ENCODE measurements around the gene HOXB5. TPM values are rescaled to one million over a fixed set of nuclear protein-coding genes. Genes with fewer than 3 reads are reported as not detected.

Gene HOXB5
- total and polyA plus RNA-seq, 12 donors = 0.06 to 0.18 (median 0.15) TPM; not detected in 9

DNA sequence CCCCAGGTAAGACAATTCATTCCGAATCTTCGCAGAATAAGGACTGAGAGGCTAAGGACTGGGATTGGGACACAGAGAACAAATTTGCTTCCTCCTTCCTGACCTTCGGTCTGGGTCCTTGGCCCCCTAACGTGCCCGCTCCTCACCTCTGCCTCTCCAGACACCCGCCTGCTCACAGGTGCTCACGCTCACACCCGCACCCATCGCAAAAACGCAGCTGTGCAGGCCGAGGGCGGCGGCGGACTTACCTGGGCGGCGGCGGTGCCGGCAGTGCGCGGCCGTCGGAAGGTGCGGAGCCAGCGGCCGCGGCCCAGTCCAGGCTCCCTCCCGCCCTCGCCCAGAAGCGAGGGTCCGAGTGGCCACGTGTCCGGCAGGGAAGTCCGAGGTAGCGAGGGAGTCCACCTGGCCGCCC, 39.7 kb upstream of the HOXB5 start:
- DNase-seq (no peak), ATAC-seq (no peak)
- H3K27me3 ChIP-seq = peaks cover 67 to 100% (median 100%) of the 10 kb centered on the region in 7 donors
- peaks cover 0 to 14% (median 3%) of the 10 kb centered on the region in 9 donors for H3K4me1 ChIP-seq
- TF ChIP-seq, protein P1, sequence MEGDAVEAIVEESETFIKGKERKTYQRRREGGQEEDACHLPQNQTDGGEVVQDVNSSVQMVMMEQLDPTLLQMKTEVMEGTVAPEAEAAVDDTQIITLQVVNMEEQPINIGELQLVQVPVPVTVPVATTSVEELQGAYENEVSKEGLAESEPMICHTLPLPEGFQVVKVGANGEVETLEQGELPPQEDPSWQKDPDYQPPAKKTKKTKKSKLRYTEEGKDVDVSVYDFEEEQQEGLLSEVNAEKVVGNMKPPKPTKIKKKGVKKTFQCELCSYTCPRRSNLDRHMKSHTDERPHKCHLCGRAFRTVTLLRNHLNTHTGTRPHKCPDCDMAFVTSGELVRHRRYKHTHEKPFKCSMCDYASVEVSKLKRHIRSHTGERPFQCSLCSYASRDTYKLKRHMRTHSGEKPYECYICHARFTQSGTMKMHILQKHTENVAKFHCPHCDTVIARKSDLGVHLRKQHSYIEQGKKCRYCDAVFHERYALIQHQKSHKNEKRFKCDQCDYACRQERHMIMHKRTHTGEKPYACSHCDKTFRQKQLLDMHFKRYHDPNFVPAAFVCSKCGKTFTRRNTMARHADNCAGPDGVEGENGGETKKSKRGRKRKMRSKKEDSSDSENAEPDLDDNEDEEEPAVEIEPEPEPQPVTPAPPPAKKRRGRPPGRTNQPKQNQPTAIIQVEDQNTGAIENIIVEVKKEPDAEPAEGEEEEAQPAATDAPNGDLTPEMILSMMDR (IDR thresholded peaks at IDR 0.05) = no peak
- no peaks in the 10 kb centered on the region for H3K9me3 ChIP-seq
- no peaks in the 10 kb centered on the region for H3K36me3 ChIP-seq
- 9 to 13% methylated on average over 35 of the region's 35 CpGs for WGBS, 2 donors
- H3K27ac ChIP-seq = no peak overlapping the region
- no peak overlapping the region for H3K4me3 ChIP-seq
- intact Hi-C loops (cut with DNase I) = no loop called here

DNA sequence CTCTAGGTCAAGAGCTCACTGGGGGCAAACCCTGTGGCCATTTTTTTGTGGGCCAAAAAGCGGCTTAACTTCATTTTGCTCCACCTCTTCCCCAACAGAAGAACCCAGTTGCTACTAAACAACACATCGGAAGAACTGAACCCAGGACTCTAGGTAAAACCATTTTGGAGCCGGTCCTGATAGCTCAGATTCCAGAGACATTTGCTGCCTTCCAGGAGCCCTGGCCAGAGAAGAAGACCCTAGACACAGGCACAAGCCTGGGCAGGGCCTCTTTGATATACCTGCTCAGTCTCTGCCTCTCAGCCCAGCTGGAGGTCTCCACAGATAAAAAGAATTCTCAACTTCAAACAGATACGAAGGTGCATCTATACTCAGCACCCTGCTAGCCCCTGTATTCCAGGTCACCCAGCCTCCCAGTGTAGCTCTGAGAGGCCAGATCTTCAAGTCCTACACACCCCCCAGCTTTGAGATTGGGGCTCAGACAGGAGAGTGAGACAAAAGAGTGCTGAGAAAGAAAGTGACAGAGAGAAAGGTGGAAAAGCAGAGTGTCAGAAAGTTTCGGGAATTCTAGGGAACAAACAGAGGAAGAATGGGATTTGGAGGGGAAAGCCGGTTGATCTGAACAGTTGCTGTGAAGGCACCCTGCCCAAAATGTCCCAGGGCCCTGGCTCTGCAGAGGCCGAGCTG, 39.1 kb upstream of the HOXB5 start:
- H3K27ac ChIP-seq = no peak overlapping the region
- no peaks in the 10 kb centered on the region for H3K36me3 ChIP-seq
- H3K9me3 ChIP-seq = no peaks in the 10 kb centered on the region
- ATAC-seq = no peak
- TF ChIP-seq, protein P1 (IDR thresholded peaks at IDR 0.05) = no peak
- H3K4me1 ChIP-seq = peaks cover 0 to 14% (median 3%) of the 10 kb centered on the region in 9 donors
- no peak overlapping the region for H3K4me3 ChIP-seq
- H3K27me3 ChIP-seq = peaks cover 72 to 100% (median 100%) of the 10 kb centered on the region in 7 donors
- 15 to 23% methylated on average over 7 of the region's 7 CpGs for WGBS, 2 donors
- DNase-seq = no peak
- intact Hi-C loops (cut with DNase I) = no loop called here

DNA sequence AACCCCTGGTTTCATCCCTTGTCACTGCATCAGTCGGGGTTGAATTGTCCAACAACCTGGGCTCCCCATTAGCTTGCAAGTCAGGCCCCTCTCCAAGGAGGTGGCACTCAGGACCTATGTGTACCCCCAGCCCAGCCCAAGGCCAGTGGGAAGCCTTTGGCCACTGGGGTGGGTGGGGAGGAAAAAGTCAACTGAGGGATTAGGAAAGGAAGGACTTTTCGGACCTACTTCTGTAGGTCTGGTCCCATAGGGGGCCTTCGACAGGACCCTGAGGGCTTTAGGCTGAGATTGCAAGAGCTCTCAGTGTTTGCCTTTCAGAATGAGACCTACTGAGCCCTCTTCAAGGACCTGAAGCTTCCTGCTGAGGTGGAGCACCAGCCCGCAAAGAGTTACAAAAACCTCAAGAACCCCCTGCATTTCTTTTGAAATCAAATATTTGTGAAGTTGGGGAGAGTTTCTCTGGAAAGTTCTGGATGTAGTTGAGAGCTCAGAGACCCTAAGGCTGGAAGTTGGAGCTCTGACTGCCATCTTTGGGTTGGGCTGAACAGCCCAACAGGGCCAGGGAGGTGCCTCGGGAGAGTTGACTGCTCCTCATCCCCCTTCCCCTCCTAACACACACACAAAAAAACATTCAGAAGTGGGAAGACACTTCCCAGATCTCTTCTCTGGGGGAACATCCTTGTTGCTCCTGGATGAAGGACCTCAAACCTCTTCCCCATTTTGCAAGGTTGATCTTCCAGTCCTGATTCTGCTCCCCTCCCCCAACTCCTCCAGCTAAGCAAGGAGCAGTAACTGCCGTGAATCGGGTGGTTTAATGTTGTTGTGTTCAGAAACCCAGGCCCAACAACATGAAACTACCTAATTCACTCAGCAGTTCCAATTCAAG, 38.4 kb upstream of the HOXB5 start:
- no peak overlapping the region for H3K27ac ChIP-seq
- WGBS, 2 donors = 16% methylated on average over 7 of the region's 7 CpGs
- H3K36me3 ChIP-seq = no peaks in the 10 kb centered on the region
- H3K27me3 ChIP-seq = peaks cover 79 to 100% (median 100%) of the 10 kb centered on the region in 7 donors
- H3K9me3 ChIP-seq = no peaks in the 10 kb centered on the region
- H3K4me3 ChIP-seq = no peak overlapping the region
- peaks cover 0 to 15% (median 3%) of the 10 kb centered on the region in 9 donors for H3K4me1 ChIP-seq
- intact Hi-C loops (cut with DNase I) = no loop called here
- ATAC-seq = no peak
- TF ChIP-seq, protein P1 (IDR thresholded peaks at IDR 0.05) = no peak
- no peak for DNase-seq

DNA sequence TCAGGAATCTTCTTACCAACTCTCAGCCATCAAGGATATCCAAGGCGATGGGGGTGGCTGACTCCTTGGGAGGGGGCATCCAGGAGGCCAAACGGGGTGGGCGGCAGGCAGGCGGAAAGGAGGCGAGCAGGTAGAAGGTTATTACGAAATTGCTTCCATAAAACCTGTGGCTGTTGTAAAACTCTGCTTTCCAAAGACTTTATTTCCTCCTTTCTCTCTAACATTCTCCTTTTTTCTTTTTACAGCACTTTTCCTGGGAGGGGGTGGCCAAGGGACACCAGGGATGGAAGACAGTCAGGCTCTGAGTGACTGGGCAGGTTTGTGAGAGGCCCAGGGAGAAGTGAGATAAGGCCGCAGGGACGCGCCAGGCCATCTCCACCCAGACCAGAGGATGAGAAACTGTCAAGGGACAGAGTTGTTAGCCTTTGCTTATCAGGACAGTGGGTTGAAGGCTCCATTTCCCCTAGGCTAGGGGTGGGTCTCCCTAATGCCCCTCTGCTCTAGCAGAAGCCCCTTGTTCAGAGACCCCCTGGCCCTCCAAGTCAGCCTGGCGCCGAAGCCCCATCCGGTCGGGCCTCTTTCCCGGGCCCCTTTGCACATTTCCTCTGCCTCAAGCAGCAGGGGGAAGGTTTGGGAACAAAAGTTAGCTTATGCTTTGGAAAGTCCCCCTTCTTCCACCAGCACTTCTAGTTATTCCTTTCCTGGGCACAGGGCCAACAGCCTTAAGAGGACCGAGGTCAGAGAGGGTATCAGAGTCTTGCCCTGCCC, 37.5 kb upstream of the HOXB5 start:
- no peak for DNase-seq
- ATAC-seq = no peak
- intact Hi-C loops (cut with DNase I) = no loop called here
- Histone ChIP-seq H3K4me3 (no peak overlapping the region), H3K27ac (no peak overlapping the region), H3K36me3 (no peaks in the 10 kb centered on the region), H3K4me1 (peaks cover 0 to 23% (median 11%) of the 10 kb centered on the region in 9 donors), H3K27me3 (peaks cover 79 to 100% (median 100%) of the 10 kb centered on the region in 7 donors), H3K9me3 (no peaks in the 10 kb centered on the region)
- 11 to 13% methylated on average over 15 of the region's 15 CpGs for whole genome bisulfite sequencing, 2 donors
- TF ChIP-seq, protein P1 (IDR thresholded peaks at IDR 0.05) = no peak
